Head of caudate nucleus (tissue), 42 donors: ENCODE results near the gene RHOT1.

Source experiments
- DNase-seq, 42 donors: peaks; one replicate each; pipeline versions ENCODE4 v3.0.0 to v3.0.0-alpha.2; 2020 to 2021; ENCODE audit warnings: mixed read lengths in 7 of 42
- intact Hi-C: fragments of 100-400 bp; cut with DNase I; formaldehyde crosslinking; loops from one replicate; pipeline ENCODE4 v1.15.0; 2022

The RHOT1 gene

GRCh38 chr17:32192379-32192778 is 50.1 kb downstream of the RHOT1 start:
- intact Hi-C loops, result no loop called here
- no peak for DNase-seq

GRCh38 chr17:32197987-32198386 is 55.7 kb downstream of the RHOT1 start:
- DNase-seq, result no peak
- intact Hi-C loops, result no loop called here

GRCh38 chr17:32206861-32207260 is 64.6 kb downstream of the RHOT1 start:
- no peak for DNase-seq
- intact Hi-C loops, result no loop called here

- no peak for DNase-seq
- intact Hi-C loops, result no loop called here
Measured at GRCh38 chr17:32208436-32208835, 66.1 kb downstream of the RHOT1 start.

- DNase-seq, result no peak
- intact Hi-C loops, result no loop called here
Measured at GRCh38 chr17:32209608-32210007, 67.3 kb downstream of the RHOT1 start.

- no peak for DNase-seq
- intact Hi-C loops, result no loop called here
Measured at GRCh38 chr17:32211671-32212070, 69.4 kb downstream of the RHOT1 start.

- intact Hi-C loops, result no loop called here
- DNase-seq, result no peak
Measured at GRCh38 chr17:32215696-32216095, 73.4 kb downstream of the RHOT1 start.

- DNase-seq, result peak in 6 of 42 donors; percentile 8 to 45 (median 16)
- intact Hi-C loops, result no loop called here
Measured at GRCh38 chr17:32222621-32223020, 80.3 kb downstream of the RHOT1 start.

- no peak for DNase-seq
- intact Hi-C loops, result no loop called here
Measured at GRCh38 chr17:32223703-32224102, 81.4 kb downstream of the RHOT1 start.

- no peak for DNase-seq
- intact Hi-C loops, result no loop called here
Measured at GRCh38 chr17:32226886-32227285, 84.6 kb downstream of the RHOT1 start.

- intact Hi-C loops, result no loop called here
- no peak for DNase-seq
Measured at GRCh38 chr17:32227910-32228309, 85.6 kb downstream of the RHOT1 start.

- intact Hi-C loops, result no loop called here
- DNase-seq, result peak in 1 of 42 donors; percentile 13
Measured at GRCh38 chr17:32235588-32235987, 93.3 kb downstream of the RHOT1 start.

GRCh38 chr17:32239456-32239855 is 97.2 kb downstream of the RHOT1 start:
- intact Hi-C loops, result no loop called here
- peak in 1 of 42 donors; percentile 21 for DNase-seq

GRCh38 chr17:32240750-32241149 is 98.4 kb downstream of the RHOT1 start:
- DNase-seq, result no peak
- intact Hi-C loops, result no loop called here

- intact Hi-C loops, result no loop called here
- DNase-seq, result no peak
Measured at GRCh38 chr17:32241640-32242039, 99.3 kb downstream of the RHOT1 start.

- intact Hi-C loops, result no loop called here
- no peak for DNase-seq
Measured at GRCh38 chr17:32249475-32249874, 107.2 kb downstream of the RHOT1 start.

- DNase-seq, result peak; percentile 66 to 95 (median 86)
- intact Hi-C loops, result loop anchor here (2.0 to 10.0 kb wide), 2 partner anchors 66 to 192 kb away; partner anchors contain the start of gene PSMD11
Measured at GRCh38 chr17:32253117-32253611, 110.9 kb downstream of the RHOT1 start.

- DNase-seq, result no peak
- intact Hi-C loops, result loop anchor here (10.0 kb wide), 1 partner anchor 189 kb away; the partner anchor contains the start of gene PSMD11
Measured at GRCh38 chr17:32256012-32256700, 113.9 kb downstream of the RHOT1 start.

GRCh38 chr17:32256701-32257019 is 114.4 kb downstream of the RHOT1 start:
- no peak for DNase-seq
- intact Hi-C loops, result loop anchor here (10.0 kb wide), 1 partner anchor 188 kb away; the partner anchor contains the start of gene PSMD11

GRCh38 chr17:32258383-32259140 is 116.3 kb downstream of the RHOT1 start:
- intact Hi-C loops, result loop anchor here (10.0 kb wide), 1 partner anchor 186 kb away; the partner anchor contains the start of gene PSMD11
- DNase-seq, result no peak
